Endothelial cell of umbilical vein (primary cell): Measurements from ENCODE around the gene LGR4. TPM values are rescaled to one million over a fixed set of nuclear protein-coding genes. Genes with fewer than 3 reads are reported as not detected.

ENCODE experiments used
- BruUV-seq: library from RNA; stranded (reverse); fragments of 400-500 nt; replicated peaks from 2 replicates; lab custom pipeline; 2021; lab: Mats Ljungman, UMichigan
- CTCF ChIA-PET: fragments of 300-600, 350-600 bp; sonication (Branson Sonifier 250); formaldehyde crosslinking; loops from one replicate; lab custom pipeline; 2021; ENCODE audit warnings: antibody characterized with exemption, inconsistent platforms; lab: Charles Lee
- POLR2A ChIA-PET: fragments of 300-600, 350-600 bp; sonication (Branson Sonifier 250); formaldehyde crosslinking; loops from one replicate; lab custom pipeline; 2021; ENCODE audit warnings: antibody characterized with exemption, inconsistent platforms; lab: Charles Lee
- DNase-seq: peaks from one replicate; pipeline ENCODE4 v3.0.0-alpha.2; 2011; ENCODE audit warnings: low read depth, low spot score
- FAIRE-seq: peaks from 2 replicates; lab custom pipeline; 2011; peaks lifted over from hg19 to GRCh38; lab: Jason Lieb, UNC
- H2AFZ ChIP-seq: 2 replicates; pipeline ENCODE4 v1.6.0; 2012; ENCODE audit warnings: low read depth, low read length, control low read depth, inconsistent platforms
- H3K27ac ChIP-seq: 2 replicates; pipeline ENCODE4 v1.5.1; 2011; ENCODE audit warnings: low read depth, mild to moderate bottlenecking, control low read depth, low read length, moderate library complexity; ENCODE audit not compliant: insufficient read depth
- H3K27me3 ChIP-seq, 2 experiments: 2 replicates each; pipeline versions ENCODE4 v1.6.0 to v1.6.1; 2011; ENCODE audit warnings: low read length in 2 of 2, mixed read lengths in 1 of 2; ENCODE audit not compliant: control insufficient read depth in 2 of 2, insufficient read depth in 2 of 2
- H3K36me3 ChIP-seq, 2 experiments: 2 replicates in 1 of 2; 3 replicates in 1 of 2; pipeline ENCODE4 v1.5.1; 2011; ENCODE audit warnings: low read length in 2 of 2, mild to moderate bottlenecking in 1 of 2, moderate library complexity in 1 of 2; ENCODE audit not compliant: control insufficient read depth in 2 of 2, insufficient read depth in 2 of 2; ENCODE audit errors: extremely low read depth in 1 of 2
- H3K4me1 ChIP-seq: 3 replicates; pipeline ENCODE4 v1.5.1; 2011; ENCODE audit warnings: mild to moderate bottlenecking, low read length; ENCODE audit not compliant: control insufficient read depth, insufficient read depth; ENCODE audit errors: extremely low read depth
- H3K4me2 ChIP-seq: 2 replicates; pipeline ENCODE4 v1.6.1; 2011; ENCODE audit warnings: low read length, control low read depth, mixed read lengths; ENCODE audit not compliant: insufficient read depth
- H3K4me3 ChIP-seq, 3 experiments: fragments of 200-600 bp in 1 of 3; sonication (generic), shearing (Covaris generic) in 1 of 3; replicated peaks in 1 of 3; 2 replicates each; pipeline ENCODE4 v1.5.1; 2011 to 2016; ENCODE audit warnings: control low read depth in 3 of 3, low read length in 3 of 3, mild to moderate bottlenecking in 2 of 3, inconsistent platforms in 1 of 3, low read depth in 1 of 3, moderate library complexity in 1 of 3; ENCODE audit not compliant: insufficient read depth in 1 of 3
- H3K79me2 ChIP-seq: 2 replicates; pipeline ENCODE4 v1.6.0; 2012; ENCODE audit warnings: low read length, inconsistent platforms; ENCODE audit not compliant: control insufficient read depth, insufficient read depth
- H3K9ac ChIP-seq: replicated peaks from 2 replicates; pipeline ENCODE3; 2011; ENCODE audit warnings: low read length, control low read depth; ENCODE audit not compliant: insufficient read depth; ENCODE audit errors: extremely low read depth
- H3K9me1 ChIP-seq: replicated peaks from 3 replicates; pipeline ENCODE4 v1.6.0; 2011; ENCODE audit warnings: mild to moderate bottlenecking, low read length; ENCODE audit not compliant: control insufficient read depth, insufficient read depth; ENCODE audit errors: extremely low read depth
- H3K9me3 ChIP-seq: replicated peaks from 2 replicates; pipeline ENCODE4 v1.5.1; 2012; ENCODE audit warnings: low read length, inconsistent platforms; ENCODE audit not compliant: control insufficient read depth, insufficient read depth
- H4K20me1 ChIP-seq: replicated peaks from 2 replicates; pipeline ENCODE3; 2011; ENCODE audit warnings: mild to moderate bottlenecking, low read length; ENCODE audit not compliant: control insufficient read depth, insufficient read depth; ENCODE audit errors: extremely low read depth
- CTCF ChIP-seq, 2 donors: IDR thresholded peaks; 1 replicate in 1 of 2; 2 replicates in 1 of 2; pipeline ENCODE4 v1.5.1; 2011; ENCODE audit warnings: low read length in 2 of 2, mild to moderate bottlenecking in 2 of 2, moderate library complexity in 2 of 2, control low read depth in 1 of 2, inconsistent platforms in 1 of 2, low read depth in 1 of 2; ENCODE audit not compliant: insufficient read depth in 1 of 2; ENCODE audit errors: extremely low read depth in 1 of 2
- EZH2 ChIP-seq: IDR thresholded peaks from 2 replicates; pipeline ENCODE4 v1.6.1; 2012; ENCODE audit warnings: borderline replicate concordance, low read depth, mild to moderate bottlenecking, moderate library complexity, low read length, inconsistent platforms; ENCODE audit not compliant: severe bottlenecking
- FOS ChIP-seq: IDR thresholded peaks from 2 replicates; pipeline ENCODE4 v1.6.1; 2011; ENCODE audit warnings: mild to moderate bottlenecking, low read length, moderate library complexity, borderline replicate concordance; ENCODE audit not compliant: insufficient read depth
- GATA2 ChIP-seq: IDR thresholded peaks from 2 replicates; pipeline ENCODE4 v1.7.0; 2011; ENCODE audit warnings: low read depth, mild to moderate bottlenecking, moderate library complexity, mixed read lengths, low read length; ENCODE audit not compliant: insufficient read length, insufficient read depth
- JUN ChIP-seq: IDR thresholded peaks from 2 replicates; pipeline ENCODE4 v1.6.1; 2011; ENCODE audit warnings: borderline replicate concordance, low read depth; ENCODE audit not compliant: insufficient read length, insufficient read depth
- MYC ChIP-seq: IDR thresholded peaks from one replicate; pipeline ENCODE4 v1.6.1; 2011; ENCODE audit warnings: mild to moderate bottlenecking, low read depth, low read length
- POLR2A ChIP-seq: IDR thresholded peaks from 2 replicates; pipeline ENCODE4 v1.6.1; 2012; ENCODE audit warnings: low read depth, mild to moderate bottlenecking, control low read depth, low read length
- POLR2AphosphoS5 ChIP-seq: IDR thresholded peaks from 2 replicates; pipeline ENCODE4 v1.6.1; 2012; ENCODE audit warnings: low read depth, mild to moderate bottlenecking, control low read depth, low read length, moderate library complexity; ENCODE audit not compliant: insufficient read depth
- dilution Hi-C: fragments of 300-500 bp; cut with MboI; formaldehyde crosslinking; loops from one replicate; pipeline ENCODE4 v1.15.0; 2019; ENCODE audit warnings: low sequenced_read_pairs; ENCODE audit not compliant: extremely low pct_ligation_motif_present
- intact Hi-C: fragments of 100-400 bp; cut with micrococcal nuclease; formaldehyde crosslinking; loops from one replicate; pipeline ENCODE4 v1.10.0; 2022
- polyA plus RNA-seq, 4 experiments: library from polyadenylated mRNA; depleted of rRNA in 3 of 4; stranded (reverse) in 3 of 4; unstranded in 1 of 4; fragments of >200 nt; gene quantifications; 2 replicates each; pipeline versions ENCODE4 v1.2.1 to v1.2.3, GENCODE V29; 2011 to 2012; ENCODE audit warnings: missing spikeins in 1 of 4
- total RNA-seq: library from RNA; stranded (reverse); gene quantifications from 2 replicates; pipeline ENCODE4 v1.2.3, GENCODE V29; 2021
- TF ChIP-seq, protein P1 (sequence below): IDR thresholded peaks from 2 replicates; pipeline ENCODE4 v1.6.1; 2011; ENCODE audit not compliant: insufficient read depth, insufficient read length

Gene LGR4
- total and polyA plus RNA-seq, 2 donors (not counting 3 experiments of a cell fraction or from before 2014, with no cell fraction given) = 1.3 to 3.1 TPM

- Histone ChIP-seq H3K27me3 (peaks cover 0 to 2% of the 10 kb centered on the region in 2 experiments), H4K20me1 (no peaks in the 10 kb centered on the region), H2AFZ (peak overlapping the region; percentile 56), H3K9ac (no peak overlapping the region), H3K4me1 (peaks cover 15% of the 10 kb centered on the region), H3K4me3 (peak overlapping the region in 1 of 3 experiments; percentile 44), H3K27ac (no peak overlapping the region), H3K9me1 (no peaks in the 10 kb centered on the region), H3K36me3 (no peaks in the 10 kb centered on the region), H3K4me2 (peak overlapping the region; percentile 49), H3K79me2 (no peaks in the 10 kb centered on the region), H3K9me3 (no peaks in the 10 kb centered on the region)
- intact Hi-C loops = no loop called here
- no TSS peak for BruUV-seq
- TF ChIP-seq POLR2A = no peak
- no peak for TF ChIP-seq MYC
- TF ChIP-seq FOS = no peak
- no peak for TF ChIP-seq CTCF (IDR thresholded peaks at IDR 0.05; ENCODE audit: extremely low read depth in 1 of 2, insufficient read depth in 1 of 2, low read depth in 1 of 2, low read length in 2 of 2)
- TF ChIP-seq JUN = no peak
- TF ChIP-seq, protein P1, sequence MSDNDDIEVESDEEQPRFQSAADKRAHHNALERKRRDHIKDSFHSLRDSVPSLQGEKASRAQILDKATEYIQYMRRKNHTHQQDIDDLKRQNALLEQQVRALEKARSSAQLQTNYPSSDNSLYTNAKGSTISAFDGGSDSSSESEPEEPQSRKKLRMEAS = no peak
- TF ChIP-seq POLR2AphosphoS5 = no peak
- TF ChIP-seq GATA2 = no peak
- no peak for TF ChIP-seq EZH2
- ChIA-PET CTCF (interaction anchor here (2.7 to 6.3 kb wide), 2 partner anchors 16 to 174 kb away, joined by 16 to 63 read pairs; no protein-coding TSS in a partner anchor), POLR2A (no interaction called here)
- DNase-seq (no peak), FAIRE-seq (no peak)
- dilution Hi-C loops = no loop called here
These were observed 1.6 kb downstream of the LGR4 start for GRCh38 chr11:27470826-27471588.
